Glutamatergic neuron (in vitro differentiated cells): ENCODE results near the gene NUDT9. TPM values are rescaled to one million over a fixed set of nuclear protein-coding genes. Genes with fewer than 3 reads are reported as not detected.
"Not testable (repeated sequence)": the region's sequence is repeated elsewhere in the genome, so short reads cannot be mapped to it uniquely, and the experiment has no call there.

ENCODE experiments used
- DNase-seq: peaks from one replicate; pipeline ENCODE4 v3.0.0; 2022
- H3K27ac Mint-ChIP-seq: one replicate; pipeline ENCODE4 v1.8.0; 2020; ENCODE audit warnings: mild to moderate bottlenecking, mixed read lengths, inconsistent platforms; ENCODE audit not compliant: unreplicated experiment
- H3K27me3 Mint-ChIP-seq: one replicate; pipeline ENCODE4 v1.8.0; 2020; ENCODE audit warnings: mild to moderate bottlenecking, moderate library complexity, mixed read lengths, inconsistent platforms; ENCODE audit not compliant: unreplicated experiment
- H3K36me3 Mint-ChIP-seq: one replicate; pipeline ENCODE4 v1.8.0; 2020; ENCODE audit warnings: mild to moderate bottlenecking, mixed read lengths, inconsistent platforms; ENCODE audit not compliant: unreplicated experiment
- H3K4me1 Mint-ChIP-seq: one replicate; pipeline ENCODE4 v1.8.0; 2020; ENCODE audit warnings: mild to moderate bottlenecking, low read depth, mixed read lengths, inconsistent platforms; ENCODE audit not compliant: unreplicated experiment
- H3K4me3 Mint-ChIP-seq: one replicate; pipeline ENCODE4 v1.8.0; 2020; ENCODE audit warnings: mild to moderate bottlenecking, mixed read lengths, inconsistent platforms; ENCODE audit not compliant: unreplicated experiment
- H3K9me3 Mint-ChIP-seq: one replicate; pipeline ENCODE4 v1.8.0; 2020; ENCODE audit warnings: mild to moderate bottlenecking, moderate library complexity, mixed read lengths, inconsistent platforms; ENCODE audit not compliant: unreplicated experiment
- total RNA-seq: library from RNA; stranded (reverse); fragmentation: NEBNext Ultra II Directional; extraction: Animal tissue kit (Norgen Biotek cat#: 25700); gene quantifications from one replicate; pipeline ENCODE4 v1.2.1, GENCODE V29; 2021; ENCODE audit not compliant: unreplicated experiment
- TF ChIP-seq, protein P1 (sequence below): fragments of 200-600 bp; sonication (generic); IDR thresholded peaks from one replicate; pipeline ENCODE4 v1.5.0; 2021; ENCODE audit not compliant: partially characterized antibody, unreplicated experiment

NUDT9 gene
- total RNA-seq, 1 donor from 2014 or later = 11.9 TPM

GRCh38 chr4:87481377-87481776 is 59.0 kb downstream of the NUDT9 start:
- Mint-ChIP-seq H3K9me3 (no peaks in the 10 kb centered on the region), H3K36me3 (no peaks in the 10 kb centered on the region)
- DNase-seq = no peak

GRCh38 chr4:87483247-87483646 is 60.9 kb downstream of the NUDT9 start:
- H3K4me3 Mint-ChIP-seq, H3K27me3 Mint-ChIP-seq, H3K36me3 Mint-ChIP-seq, H3K9me3 Mint-ChIP-seq, DNase-seq, H3K4me1 Mint-ChIP-seq, H3K27ac Mint-ChIP-seq: not testable (repeated sequence)

More at GRCh38 chr4:87481377-87481776, 59.0 kb downstream of the NUDT9 start:
- Mint-ChIP-seq H3K27ac (no peak overlapping the region), H3K27me3 (no peaks in the 10 kb centered on the region), H3K4me3 (no peak overlapping the region), H3K4me1 (no peaks in the 10 kb centered on the region)
- TF ChIP-seq, protein P1, sequence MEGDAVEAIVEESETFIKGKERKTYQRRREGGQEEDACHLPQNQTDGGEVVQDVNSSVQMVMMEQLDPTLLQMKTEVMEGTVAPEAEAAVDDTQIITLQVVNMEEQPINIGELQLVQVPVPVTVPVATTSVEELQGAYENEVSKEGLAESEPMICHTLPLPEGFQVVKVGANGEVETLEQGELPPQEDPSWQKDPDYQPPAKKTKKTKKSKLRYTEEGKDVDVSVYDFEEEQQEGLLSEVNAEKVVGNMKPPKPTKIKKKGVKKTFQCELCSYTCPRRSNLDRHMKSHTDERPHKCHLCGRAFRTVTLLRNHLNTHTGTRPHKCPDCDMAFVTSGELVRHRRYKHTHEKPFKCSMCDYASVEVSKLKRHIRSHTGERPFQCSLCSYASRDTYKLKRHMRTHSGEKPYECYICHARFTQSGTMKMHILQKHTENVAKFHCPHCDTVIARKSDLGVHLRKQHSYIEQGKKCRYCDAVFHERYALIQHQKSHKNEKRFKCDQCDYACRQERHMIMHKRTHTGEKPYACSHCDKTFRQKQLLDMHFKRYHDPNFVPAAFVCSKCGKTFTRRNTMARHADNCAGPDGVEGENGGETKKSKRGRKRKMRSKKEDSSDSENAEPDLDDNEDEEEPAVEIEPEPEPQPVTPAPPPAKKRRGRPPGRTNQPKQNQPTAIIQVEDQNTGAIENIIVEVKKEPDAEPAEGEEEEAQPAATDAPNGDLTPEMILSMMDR = no peak

DNA sequence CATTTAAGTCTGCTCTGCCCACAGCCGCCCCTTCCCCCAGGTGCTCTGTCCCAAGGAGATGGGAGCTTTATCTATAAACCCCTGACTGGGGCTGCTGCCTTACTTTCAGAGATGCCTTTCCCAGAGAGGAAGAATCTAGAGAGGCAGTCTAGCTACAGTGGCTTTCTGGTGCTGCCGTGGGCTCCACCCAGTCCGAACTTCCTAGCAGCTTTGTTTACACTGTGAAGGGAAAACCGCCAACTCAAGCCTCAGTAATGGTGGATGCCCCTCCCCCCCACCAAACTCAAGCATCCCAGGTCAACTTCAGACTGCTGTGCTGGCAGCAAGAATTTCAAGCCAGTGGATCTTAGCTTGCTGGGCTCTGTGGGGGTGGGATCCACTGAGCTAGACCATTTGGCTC is 66.3 kb downstream of the NUDT9 start:
- not testable (repeated sequence) for H3K27ac Mint-ChIP-seq, H3K9me3 Mint-ChIP-seq, H3K4me3 Mint-ChIP-seq, H3K27me3 Mint-ChIP-seq, H3K36me3 Mint-ChIP-seq, DNase-seq, H3K4me1 Mint-ChIP-seq

- Mint-ChIP-seq H3K27me3 (no peaks in the 10 kb centered on the region), H3K4me1 (no peaks in the 10 kb centered on the region), H3K36me3 (no peaks in the 10 kb centered on the region), H3K4me3 (no peak overlapping the region), H3K9me3 (no peaks in the 10 kb centered on the region), H3K27ac (no peak overlapping the region)
- no peak for DNase-seq
- TF ChIP-seq, protein P1 = no peak
Observed at GRCh38 chr4:87489678-87490077, 67.3 kb downstream of the NUDT9 start.

GRCh38 chr4:87490664-87491369 is 68.4 kb downstream of the NUDT9 start:
- H3K27ac Mint-ChIP-seq = no peak overlapping the region
- H3K27me3 Mint-ChIP-seq = no peaks in the 10 kb centered on the region
- H3K36me3 Mint-ChIP-seq = no peaks in the 10 kb centered on the region
- H3K4me3 Mint-ChIP-seq = no peak overlapping the region
- no peak for DNase-seq
- no peaks in the 10 kb centered on the region for H3K4me1 Mint-ChIP-seq
- no peaks in the 10 kb centered on the region for H3K9me3 Mint-ChIP-seq
- TF ChIP-seq, protein P1 = no peak

GRCh38 chr4:87491436-87491835 is 69.1 kb downstream of the NUDT9 start:
- no peak for DNase-seq
- H3K9me3 Mint-ChIP-seq = no peaks in the 10 kb centered on the region
- H3K4me1 Mint-ChIP-seq = no peaks in the 10 kb centered on the region
- no peak overlapping the region for H3K4me3 Mint-ChIP-seq
- no peak overlapping the region for H3K27ac Mint-ChIP-seq
- TF ChIP-seq, protein P1 = no peak
- no peaks in the 10 kb centered on the region for H3K36me3 Mint-ChIP-seq
- no peaks in the 10 kb centered on the region for H3K27me3 Mint-ChIP-seq

GRCh38 chr4:87491851-87492250 is 69.5 kb downstream of the NUDT9 start:
- not testable (repeated sequence) for H3K27ac Mint-ChIP-seq, H3K27me3 Mint-ChIP-seq, H3K4me1 Mint-ChIP-seq, H3K9me3 Mint-ChIP-seq, H3K4me3 Mint-ChIP-seq, H3K36me3 Mint-ChIP-seq, DNase-seq
